HG02840 (cell line): ENCODE data around the gene CEP112.

Experiments used
- ATAC-seq: cut with Tn5 transposase; IDR thresholded peaks from one replicate; pipeline ENCODE4 v1.9.1; 2021; ENCODE audit warnings: mild to moderate bottlenecking, moderate library complexity, moderate number of reproducible peaks; ENCODE audit not compliant: unreplicated experiment, low FRiP score

Gene CEP112

GRCh38 chr17:65589321-65589720 is 602.6 kb downstream of the CEP112 start:
- no peak for ATAC-seq

GRCh38 chr17:65588181-65588808 is 603.6 kb downstream of the CEP112 start:
- ATAC-seq, result no peak

DNA sequence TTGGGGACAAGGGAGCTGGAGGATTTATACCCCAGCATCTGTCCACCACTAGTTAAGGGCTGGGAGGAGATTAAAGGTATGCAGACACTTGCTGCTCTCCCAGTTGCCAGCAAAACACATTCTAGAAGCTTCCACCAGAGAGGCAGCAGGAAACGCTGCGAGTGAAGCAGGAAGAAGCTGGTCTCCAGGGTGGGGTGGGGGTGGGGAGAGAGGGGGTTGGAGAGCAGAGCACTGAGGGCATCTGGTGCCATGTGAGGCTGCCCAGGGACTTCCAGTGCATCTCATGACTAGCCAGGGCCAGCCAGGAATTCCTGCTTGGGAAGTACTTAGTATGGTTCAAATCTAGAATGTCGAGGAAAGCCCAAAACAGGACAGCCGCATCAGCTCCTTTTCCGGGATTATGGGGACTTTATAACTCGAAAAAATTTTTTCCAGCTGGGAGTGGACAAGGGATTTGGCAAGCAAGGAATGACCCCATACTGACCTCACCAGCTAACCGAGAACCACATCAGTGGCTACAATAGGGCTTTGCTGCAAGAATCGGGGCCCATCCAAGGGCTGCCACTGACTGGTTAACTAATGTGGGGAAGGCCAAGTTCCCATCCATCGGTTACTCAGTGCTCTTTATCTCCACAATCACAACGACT is 604.3 kb downstream of the CEP112 start:
- ATAC-seq, result no peak

DNA sequence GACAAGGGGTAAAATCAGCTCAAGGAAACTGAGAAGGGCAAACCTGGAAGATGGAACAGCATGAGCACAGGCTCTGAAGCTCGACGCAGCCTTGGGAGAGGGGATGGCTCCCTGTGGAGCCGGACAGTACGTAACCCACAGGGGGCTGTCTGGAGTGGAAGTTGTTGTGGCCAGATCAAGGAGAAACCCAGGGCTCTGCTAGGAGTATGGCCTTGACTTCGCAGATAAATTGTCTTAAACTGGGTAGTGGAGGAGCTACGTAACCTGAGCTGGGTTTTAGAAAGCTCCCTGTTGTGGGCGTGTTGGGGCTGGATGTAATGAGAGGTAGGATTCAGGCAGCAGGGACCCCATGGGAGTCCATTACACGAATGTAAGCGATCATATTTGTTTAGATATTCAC is 605.0 kb downstream of the CEP112 start:
- ATAC-seq, result no peak
